GM12892 (cell line): ENCODE data around the gene STAT6.

ENCODE experiments used
- POLR2A ChIP-seq: IDR thresholded peaks from 2 replicates; pipeline ENCODE4 v1.6.1; 2011; ENCODE audit warnings: low read depth, low read length, control low read depth
- POLR2AphosphoS5 ChIP-seq: IDR thresholded peaks from 2 replicates; pipeline ENCODE4 v1.6.1; 2011; ENCODE audit warnings: low read depth, low read length, control low read depth

DNA sequence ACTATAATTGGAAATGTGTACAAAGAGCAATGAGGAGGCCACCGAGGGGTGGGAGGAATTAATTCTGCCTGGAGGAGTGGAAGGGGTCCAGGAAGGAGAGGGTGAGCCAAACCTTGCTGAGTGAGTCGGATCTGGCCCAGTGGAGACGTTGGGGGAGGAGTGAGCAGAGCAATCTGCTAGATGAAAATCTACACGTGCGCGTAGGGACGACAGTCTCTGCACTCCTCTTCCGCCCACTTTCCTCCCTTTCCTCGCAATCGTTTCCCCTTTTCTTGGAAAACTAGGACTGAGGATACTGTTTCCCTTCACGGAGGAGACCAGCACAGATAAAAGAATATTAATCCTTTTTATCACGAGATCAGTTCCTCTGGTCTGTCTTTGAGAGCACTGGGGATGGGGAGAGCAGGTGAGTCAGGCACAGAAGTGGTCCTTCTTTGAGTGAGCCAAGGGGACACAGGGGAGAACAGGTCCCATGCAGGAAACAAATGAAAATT lies 25.1 kb downstream of the STAT6 start:
- TF ChIP-seq POLR2AphosphoS5 (no peak), POLR2A (no peak; the same call in 1 of the 2 replicates)
